22Rv1 (cell line): ENCODE measurements around the gene DIPK2A.
A peak's percentile ranks its signal among the peaks of the same experiment; 100 is the strongest.

Experiments used
- H3K27ac ChIP-seq: fragments of 450-650 bp; 2 replicates; pipeline ENCODE4 v1.5.1; 2017
- CTCF ChIP-seq: fragments of 450-650 bp; IDR thresholded peaks from 2 replicates; pipeline ENCODE4 v1.5.1; 2017; ENCODE audit warnings: mild to moderate bottlenecking
- ZFX ChIP-seq: fragments of 450-650 bp; IDR thresholded peaks from 2 replicates; pipeline ENCODE4 v1.6.1; 2017; ENCODE audit warnings: antibody characterized with exemption, borderline replicate concordance

The DIPK2A gene

DNA sequence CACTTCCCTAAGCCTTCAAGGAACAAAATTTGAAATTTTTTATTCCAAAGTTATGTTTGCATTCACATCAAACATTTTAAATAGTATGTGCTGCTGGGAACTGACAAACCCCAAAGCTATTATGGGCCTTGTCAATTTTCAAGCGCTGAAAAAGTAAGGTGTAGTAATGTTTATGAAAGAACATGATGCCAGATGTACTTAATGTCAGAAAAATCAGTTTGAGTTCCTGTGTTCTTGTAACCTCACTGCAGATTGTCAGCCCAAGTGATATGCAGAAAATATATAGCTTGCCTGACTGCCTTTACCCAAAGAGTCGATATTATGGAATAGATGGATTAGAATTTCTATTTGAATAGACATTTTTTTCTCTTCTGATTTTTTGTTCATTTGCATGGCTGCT, 20.8 kb upstream of the DIPK2A start:
- no peak overlapping the region for H3K27ac ChIP-seq
- TF ChIP-seq CTCF, result no peak
- no peak for TF ChIP-seq ZFX

DNA sequence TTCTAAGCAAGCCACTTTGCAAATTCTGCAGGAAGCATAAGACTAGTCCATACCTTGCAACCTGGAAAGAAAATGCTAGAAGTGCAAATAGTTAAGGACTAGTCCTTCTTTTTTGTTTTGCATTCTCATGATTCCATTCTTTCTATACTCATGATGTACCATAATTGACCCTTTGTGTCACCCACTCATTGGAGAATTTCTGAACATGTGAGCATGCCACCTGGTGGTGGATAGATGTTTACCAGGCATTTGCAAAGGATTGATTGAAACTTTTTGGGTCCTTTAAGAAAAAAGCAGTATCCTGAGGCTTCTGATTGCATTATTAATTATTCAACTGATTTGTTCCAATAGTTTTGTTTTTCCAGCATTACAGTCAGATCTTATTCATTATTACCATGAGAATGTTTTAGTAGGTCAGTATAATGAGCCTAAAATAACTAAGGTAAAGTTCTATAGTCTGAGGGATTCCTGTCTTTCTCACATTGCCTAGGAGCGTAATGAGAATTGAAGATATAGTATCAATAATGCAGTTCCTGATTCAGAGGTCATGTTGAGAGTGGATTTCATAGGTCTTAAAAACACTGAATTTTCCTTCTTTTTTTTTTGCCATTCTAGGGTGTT, 20.2 kb upstream of the DIPK2A start:
- TF ChIP-seq ZFX (no peak), CTCF (peak; percentile 84)
- H3K27ac ChIP-seq, result no peak overlapping the region

GRCh38 chr3:143952569-143953072, 19.0 kb upstream of the DIPK2A start:
- H3K27ac ChIP-seq, result no peak overlapping the region

DNA sequence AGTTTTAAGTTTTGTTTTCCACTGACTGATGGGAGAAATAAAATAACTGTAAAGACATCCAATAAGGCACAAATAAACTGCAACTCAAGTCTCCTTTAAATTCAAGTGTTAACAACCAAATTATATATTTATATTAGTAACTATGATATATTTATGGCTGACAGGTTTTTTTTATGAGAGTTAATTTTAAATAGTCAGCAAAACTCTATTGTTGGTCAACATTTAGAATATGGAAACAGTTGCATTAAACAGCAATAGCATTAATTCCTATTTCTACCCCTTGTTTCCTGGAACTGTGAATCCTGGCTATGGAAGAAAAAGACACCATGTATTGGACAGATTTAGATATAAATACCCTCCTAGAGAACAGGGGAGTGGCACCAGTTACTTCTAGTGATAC, 16.5 kb upstream of the DIPK2A start:
- TF ChIP-seq ZFX, result no peak
- TF ChIP-seq CTCF, result no peak
- no peak overlapping the region for H3K27ac ChIP-seq

More at GRCh38 chr3:143952569-143953072, 19.0 kb upstream of the DIPK2A start:
- TF ChIP-seq CTCF (0 out of 2 replicates have a peak, but pooled peaks have one; percentile 4), ZFX (no peak)

GRCh38 chr3:143956838-143957237, 14.8 kb upstream of the DIPK2A start:
- H3K27ac ChIP-seq, result no peak overlapping the region
- TF ChIP-seq CTCF, result no peak
- TF ChIP-seq ZFX, result no peak

DNA sequence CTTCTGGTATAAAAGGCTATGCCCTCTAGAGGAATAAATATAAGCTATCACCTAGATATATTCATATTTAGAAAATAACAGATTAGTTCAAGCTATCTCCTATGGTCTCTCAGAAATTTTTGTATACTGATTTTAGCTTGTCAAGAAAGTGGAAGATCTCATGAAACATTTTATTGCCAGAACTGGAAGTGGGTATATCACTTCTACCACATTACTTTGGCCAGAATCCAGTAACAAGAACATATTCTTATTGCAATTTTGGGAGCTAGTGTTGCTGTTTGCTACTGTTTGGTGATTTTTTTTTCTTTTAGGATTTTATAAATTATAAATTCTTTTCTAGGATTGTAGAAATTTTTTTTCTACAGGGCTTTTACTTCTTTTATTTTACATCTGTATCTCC, 14.2 kb upstream of the DIPK2A start:
- TF ChIP-seq ZFX (no peak), CTCF (no peak)
- H3K27ac ChIP-seq, result no peak overlapping the region

DNA sequence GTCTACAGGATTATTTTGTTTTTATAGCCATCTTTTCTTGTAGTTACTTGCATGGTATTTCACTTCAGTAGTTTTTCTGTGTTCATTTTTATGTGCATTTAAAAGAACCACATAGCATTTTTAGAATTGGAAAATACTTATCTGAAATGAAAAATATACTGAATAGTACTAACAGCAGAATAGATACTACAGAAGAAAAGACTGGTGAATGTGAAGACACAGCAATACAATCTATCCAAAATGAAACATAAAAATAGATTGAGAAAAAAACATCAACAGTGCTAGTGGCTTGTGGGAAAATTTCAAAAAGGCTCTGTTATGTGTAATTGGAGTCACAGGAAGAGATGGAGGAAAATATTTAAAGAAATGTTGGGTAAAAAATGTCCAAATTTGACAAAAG, 12.7 kb upstream of the DIPK2A start:
- no peak overlapping the region for H3K27ac ChIP-seq
- TF ChIP-seq ZFX (no peak), CTCF (no peak)
